Measurements from ENCODE around the gene PAPOLA.
"Not testable (repeated sequence)": the region's sequence is repeated elsewhere in the genome, so short reads cannot be mapped to it uniquely, and the experiment has no call there.

The PAPOLA gene
- total RNA-seq, result 215 to 363 (median 329) reads per million in 3 experiments

- peak; percentile 95 for DNase-seq
Observed at GRCh38 chr14:96501740-96502620, at the start of gene PAPOLA. Gene PAPOLA (plus strand): TSS chr14:96502382. CDS start chr14:96502593, 211 bp downstream.

- no peak for DNase-seq
Observed at GRCh38 chr14:96452684-96453083, 49.5 kb upstream of the PAPOLA start.

GRCh38 chr14:96455588-96455987 lies 46.6 kb upstream of the PAPOLA start:
- DNase-seq, result no peak

GRCh38 chr14:96459851-96460250 lies 42.3 kb upstream of the PAPOLA start:
- no peak for DNase-seq

- no peak for DNase-seq
Observed at GRCh38 chr14:96461950-96462798, 40.0 kb upstream of the PAPOLA start.

- no peak for DNase-seq
Observed at GRCh38 chr14:96464136-96464535, 38.0 kb upstream of the PAPOLA start.

- no peak for DNase-seq
Observed at GRCh38 chr14:96466918-96467317, 35.3 kb upstream of the PAPOLA start.

GRCh38 chr14:96470331-96470730 lies 31.9 kb upstream of the PAPOLA start:
- DNase-seq, result no peak

GRCh38 chr14:96470967-96471366 lies 31.2 kb upstream of the PAPOLA start:
- not testable (repeated sequence) for DNase-seq

- no peak for DNase-seq
Observed at GRCh38 chr14:96478119-96478518, 24.1 kb upstream of the PAPOLA start.

- no peak for DNase-seq
Observed at GRCh38 chr14:96479435-96480146, 22.6 kb upstream of the PAPOLA start.

- DNase-seq, result no peak
Observed at GRCh38 chr14:96481731-96482314, 20.4 kb upstream of the PAPOLA start.

GRCh38 chr14:96482986-96483385 lies 19.2 kb upstream of the PAPOLA start:
- no peak for DNase-seq

- no peak for DNase-seq
Observed at GRCh38 chr14:96484399-96484798, 17.8 kb upstream of the PAPOLA start.

GRCh38 chr14:96486705-96487104 lies 15.5 kb upstream of the PAPOLA start:
- no peak for DNase-seq

GRCh38 chr14:96489327-96489726 lies 12.9 kb upstream of the PAPOLA start:
- DNase-seq, result no peak

- DNase-seq, result no peak
Observed at GRCh38 chr14:96493178-96493577, 9.0 kb upstream of the PAPOLA start.

- no peak for DNase-seq
Observed at GRCh38 chr14:96494331-96494730, 7.9 kb upstream of the PAPOLA start.

- no peak for DNase-seq
Observed at GRCh38 chr14:96497087-96497486, 5.1 kb upstream of the PAPOLA start.

- DNase-seq, result no peak
Observed at GRCh38 chr14:96497586-96497985, 4.6 kb upstream of the PAPOLA start.

- peak; percentile 3 for DNase-seq
Observed at GRCh38 chr14:96501217-96501739, 904 bp upstream of the PAPOLA start.

- DNase-seq, result no peak
Observed at GRCh38 chr14:96502621-96503305, 581 bp downstream of the PAPOLA start.
